ENCODE results near the gene S100B.

Gene S100B

DNA sequence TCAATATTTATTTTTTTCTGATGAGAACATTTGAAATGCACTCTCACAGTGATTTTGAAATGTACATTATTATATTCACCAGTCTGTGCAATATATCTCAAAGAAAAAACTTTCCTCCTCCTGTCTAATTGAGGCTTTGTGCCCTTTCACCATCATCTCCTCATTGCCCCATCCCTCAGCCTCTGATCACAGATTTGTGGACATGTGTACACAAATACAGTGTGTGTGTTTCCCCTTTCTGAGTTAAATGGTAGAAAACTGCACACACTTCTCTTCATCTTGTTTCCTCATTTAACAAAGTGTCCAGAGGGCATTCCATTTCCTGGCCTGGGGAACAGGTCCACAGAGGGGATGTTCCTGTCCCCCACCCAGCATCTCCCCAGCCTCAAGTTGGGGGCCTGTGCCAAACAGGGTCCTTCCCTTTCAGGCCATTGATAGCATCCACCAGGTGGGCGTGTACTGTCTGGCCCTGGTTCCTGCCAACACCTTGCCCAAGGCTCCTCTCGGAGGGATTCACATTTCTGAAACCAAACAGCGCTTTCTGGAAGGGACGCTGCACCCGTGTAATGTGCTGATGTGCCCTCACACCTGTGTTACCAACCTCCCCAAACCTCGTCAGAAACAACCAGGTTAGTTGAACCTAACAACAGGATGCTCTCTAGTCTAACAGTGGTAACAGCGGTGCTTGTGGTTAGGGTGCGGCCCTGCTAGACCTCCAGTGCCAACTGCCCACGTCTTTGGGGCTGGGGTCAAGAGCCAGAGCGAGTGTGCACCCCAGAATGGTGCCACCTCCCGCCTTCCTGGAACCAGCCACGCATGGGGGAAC is 54.6 kb downstream of the S100B start:
- Histone ChIP-seq H3K4me1 (ENCODE audit: control insufficient read depth, insufficient read depth, low read length) (no peaks in the 10 kb centered on the region), H3K27me3 (ENCODE audit: control insufficient read depth, insufficient read depth, low read length) (no peaks in the 10 kb centered on the region), H3K9me3 (ENCODE audit: control insufficient read depth, insufficient read depth, low read length) (no peaks in the 10 kb centered on the region), H3K36me3 (ENCODE audit: control insufficient read depth, insufficient read depth, low read length) (peaks cover 53% of the 10 kb centered on the region), H3K9ac (ENCODE audit: low read depth, low read length) (no peak overlapping the region), H3K4me3 (ENCODE audit: low read depth, low read length) (no peak overlapping the region), H3K27ac (ENCODE audit: low read depth, low read length) (no peak overlapping the region)

DNA sequence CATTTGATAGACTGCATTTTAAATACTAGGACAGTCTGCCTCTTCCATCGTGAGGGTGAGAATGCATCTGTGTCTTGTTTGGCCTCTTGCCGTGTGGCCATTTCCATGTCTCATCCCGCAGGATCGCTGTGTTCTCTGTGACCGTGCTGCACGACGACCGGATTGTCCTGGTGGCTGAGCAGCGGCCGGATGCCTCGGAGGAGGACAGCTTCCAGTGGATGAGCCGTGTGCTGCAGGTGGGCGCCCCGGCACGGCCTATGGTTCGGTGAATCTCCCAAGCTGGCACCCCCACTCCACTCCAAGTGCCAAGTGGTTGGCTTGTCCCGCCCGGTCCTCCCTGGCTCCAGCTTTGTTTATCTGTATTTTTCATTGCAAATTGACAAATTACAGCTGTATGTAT is 55.2 kb downstream of the S100B start:
- no peaks in the 10 kb centered on the region for H3K4me1 ChIP-seq (ENCODE audit: control insufficient read depth, insufficient read depth, low read length)
- H3K36me3 ChIP-seq (ENCODE audit: control insufficient read depth, insufficient read depth, low read length), result peaks cover 57% of the 10 kb centered on the region
- no peak overlapping the region for H3K4me3 ChIP-seq (ENCODE audit: low read depth, low read length)
- H3K27ac ChIP-seq (ENCODE audit: low read depth, low read length), result no peak overlapping the region
- H3K27me3 ChIP-seq (ENCODE audit: control insufficient read depth, insufficient read depth, low read length), result no peaks in the 10 kb centered on the region
- no peak overlapping the region for H3K9ac ChIP-seq (ENCODE audit: low read depth, low read length)
- no peaks in the 10 kb centered on the region for H3K9me3 ChIP-seq (ENCODE audit: control insufficient read depth, insufficient read depth, low read length)

Measured in HUES48 (cell line).